ENCODE results near the gene GRAP2. TPM values are rescaled to one million over a fixed set of nuclear protein-coding genes. Genes with fewer than 3 reads are reported as not detected.

The GRAP2 gene
- total RNA-seq, 2 experiments from 2014 or later: 183 to 257 TPM

GRCh38 chr22:40018051-40018450 is 117.2 kb downstream of the GRAP2 start:
- DNase-seq (no peak), ATAC-seq (no peak)
- no peak overlapping the region for H3K4me3 Mint-ChIP-seq
- no peaks in the 10 kb centered on the region for H3K36me3 Mint-ChIP-seq
- no peaks in the 10 kb centered on the region for H3K9me3 Mint-ChIP-seq (ENCODE audit: low read depth)
- CTCF ChIA-PET: interaction anchor here (27.0 kb wide), 1 partner anchor 479 kb away, joined by 478 read pairs; the partner anchor contains the start of gene RPS19BP1
- H3K27me3 Mint-ChIP-seq: peaks cover 18% of the 10 kb centered on the region
- H3K27ac Mint-ChIP-seq: no peak overlapping the region
- peaks cover 5% of the 10 kb centered on the region for H3K4me1 Mint-ChIP-seq

GRCh38 chr22:40019100-40019499 is 118.2 kb downstream of the GRAP2 start:
- DNase-seq (no peak), ATAC-seq (no peak)
- Mint-ChIP-seq H3K9me3 (ENCODE audit: low read depth) (no peaks in the 10 kb centered on the region), H3K36me3 (no peaks in the 10 kb centered on the region), H3K27ac (no peak overlapping the region), H3K4me3 (no peak overlapping the region), H3K27me3 (peaks cover 13% of the 10 kb centered on the region), H3K4me1 (peaks cover 5% of the 10 kb centered on the region)
- CTCF ChIA-PET: interaction anchor here (0.8 to 27.0 kb wide), 2 partner anchors 20 to 480 kb away, joined by 3 to 478 read pairs; partner anchors contain the start of gene RPS19BP1

- Mint-ChIP-seq H3K4me1 (peaks cover 9% of the 10 kb centered on the region), H3K36me3 (no peaks in the 10 kb centered on the region), H3K27me3 (no peaks in the 10 kb centered on the region), H3K27ac (no peak overlapping the region), H3K4me3 (no peak overlapping the region), H3K9me3 (ENCODE audit: low read depth) (no peaks in the 10 kb centered on the region)
- DNase-seq: no peak
- CTCF ChIA-PET: interaction anchor here (1.5 to 27.0 kb wide), 4 partner anchors 11 to 482 kb away, joined by 4 to 478 read pairs (median 4); partner anchors contain the start of gene RPS19BP1
- ATAC-seq: no peak
Observed at GRCh38 chr22:40020956-40021355, 120.1 kb downstream of the GRAP2 start.

- Mint-ChIP-seq H3K36me3 (no peaks in the 10 kb centered on the region), H3K27ac (no peak overlapping the region), H3K27me3 (no peaks in the 10 kb centered on the region), H3K4me1 (peaks cover 9% of the 10 kb centered on the region), H3K9me3 (ENCODE audit: low read depth) (no peaks in the 10 kb centered on the region), H3K4me3 (no peak overlapping the region)
- CTCF ChIA-PET: interaction anchor here (1.5 to 27.0 kb wide), 4 partner anchors 12 to 483 kb away, joined by 4 to 478 read pairs (median 4); partner anchors contain the start of gene RPS19BP1
- ATAC-seq (no peak), DNase-seq (no peak)
Observed at GRCh38 chr22:40021401-40022000, 120.6 kb downstream of the GRAP2 start.

- H3K9me3 Mint-ChIP-seq (ENCODE audit: low read depth): no peaks in the 10 kb centered on the region
- H3K4me1 Mint-ChIP-seq: peaks cover 7% of the 10 kb centered on the region
- H3K36me3 Mint-ChIP-seq: no peaks in the 10 kb centered on the region
- peak overlapping the region; percentile 56 for H3K27ac Mint-ChIP-seq
- CTCF ChIA-PET: interaction anchor here (2.1 to 27.0 kb wide), 5 partner anchors 13 to 484 kb away, joined by 4 to 478 read pairs (median 21); partner anchors contain the start of gene RPS19BP1
- H3K4me3 Mint-ChIP-seq: no peak overlapping the region
- no peak for ATAC-seq
- H3K27me3 Mint-ChIP-seq: no peaks in the 10 kb centered on the region
- DNase-seq: no peak
Observed at GRCh38 chr22:40022536-40023240, 121.8 kb downstream of the GRAP2 start.

Other genes starting within 250 kb of the GRAP2 start
- under 1 TPM; 0.21 to 0.41 TPM for gene ENTHD1, start 7.3 kb upstream of the GRAP2 start, total RNA-seq
- gene TMA7B, start 59.3 kb downstream of the GRAP2 start, total RNA-seq: 10 to 100 TPM in 1 of 2 experiments, 1 to 10 TPM in 1; 5.1 to 11.0 TPM
- not detected for gene FAM83F, start 93.9 kb downstream of the GRAP2 start, total RNA-seq

All from activated CD8-positive, alpha-beta memory T cell treated with anti-CD3 and anti-CD28 coated beads, Interleukin-2, amount 10 ng/mL, durations not matched to agents 7 days and 5 days (primary cell).